K562 (cell line): ENCODE measurements around the gene KRT25. TPM values are rescaled to one million over a fixed set of nuclear protein-coding genes. Genes with fewer than 3 reads are reported as not detected.

Experiments
- ATAC-seq: fragments of 200-7000 bp; cut with Tn5 transposase; 3 replicates; pipeline ENCODE4 v1.9.1; 2020; ENCODE audit warnings: moderate library complexity
- BruUV-seq: library from RNA; stranded (reverse); fragments of 400-500 nt; replicated peaks from 2 replicates; lab custom pipeline; 2021; lab: Mats Ljungman, UMichigan
- CTCF ChIA-PET: fragments of 300-600 bp; formaldehyde crosslinking; extraction: SDS; loops from one replicate; lab custom pipeline; 2021; ENCODE audit warnings: low intra/inter-chr PET ratio; lab: Yijun Ruan, JAX
- POLR2A ChIA-PET: fragments of 300-600, 350-650 bp; sonication (Branson Sonifier 250); formaldehyde crosslinking; extraction: SDS; loops from one replicate; lab custom pipeline; 2021; ENCODE audit warnings: antibody characterized with exemption, inconsistent platforms; lab: Yijun Ruan, JAX
- DNase-seq, 4 experiments: peaks; one replicate each; pipeline versions ENCODE4 v3.0.0 to v3.0.0-alpha.2; 2011 to 2018; ENCODE audit warnings: low spot score in 3 of 4, mixed read lengths in 3 of 4; ENCODE audit errors: extremely low read depth in 1 of 4
- FAIRE-seq: peaks from 2 replicates; lab custom pipeline; 2011; peaks lifted over from hg19 to GRCh38; lab: Jason Lieb, UNC
- H2AFZ ChIP-seq: 2 replicates; pipeline ENCODE4 v1.6.0; 2011; ENCODE audit warnings: low read depth, low read length, control low read depth, inconsistent platforms
- H3K27ac ChIP-seq: fragments of 200-600 bp; 3 replicates; pipeline ENCODE4 v1.8.0; 2011; ENCODE audit warnings: low read depth, mild to moderate bottlenecking, control low read depth, inconsistent platforms, low read length, moderate library complexity, mixed read lengths; ENCODE audit errors: extremely low read depth
- H3K27me3 ChIP-seq, 2 experiments: fragments of 300-600 bp in 1 of 2; 2 replicates in 1 of 2; 3 replicates in 1 of 2; pipeline versions ENCODE4 v1.6.0 to v1.8.0; 2011; ENCODE audit warnings: inconsistent platforms in 2 of 2, low read length in 2 of 2, mild to moderate bottlenecking in 1 of 2, mixed read lengths in 1 of 2, moderate library complexity in 1 of 2; ENCODE audit not compliant: control insufficient read depth in 2 of 2, insufficient read depth in 2 of 2
- H3K36me3 ChIP-seq: fragments of 300-600 bp; 3 replicates; pipeline ENCODE4 v1.8.0; 2011; ENCODE audit warnings: mild to moderate bottlenecking, low read length, inconsistent platforms; ENCODE audit not compliant: control insufficient read depth, insufficient read depth
- H3K4me1 ChIP-seq, 2 experiments: fragments of 200-600 bp in 1 of 2; replicated peaks in 1 of 2; 2 replicates in 1 of 2; 3 replicates in 1 of 2; pipeline versions ENCODE4 v1.5.1 to v1.8.0; 2011; ENCODE audit warnings: inconsistent platforms in 2 of 2, low read length in 2 of 2, mild to moderate bottlenecking in 1 of 2, mixed read lengths in 1 of 2, moderate library complexity in 1 of 2; ENCODE audit not compliant: control insufficient read depth in 2 of 2, insufficient read depth in 2 of 2
- H3K4me2 ChIP-seq: 2 replicates; pipeline ENCODE4 v1.6.1; 2011; ENCODE audit warnings: low read length, control low read depth, inconsistent platforms, mixed read lengths; ENCODE audit not compliant: insufficient read depth
- H3K4me3 ChIP-seq: fragments of 200-600 bp; sonication (generic), shearing (Covaris generic); 2 replicates; pipeline ENCODE4 v1.5.1; 2016; ENCODE audit warnings: control low read depth, inconsistent platforms
- H3K79me2 ChIP-seq: fragments of 200-600 bp; 3 replicates; pipeline ENCODE4 v1.8.0; 2011; ENCODE audit warnings: low read length, inconsistent platforms; ENCODE audit not compliant: control insufficient read depth, insufficient read depth
- H3K9ac ChIP-seq, 2 experiments: 2 replicates each; pipeline versions ENCODE4 v1.6.0 to v1.6.1; 2011; ENCODE audit warnings: low read depth in 2 of 2, low read length in 2 of 2, control low read depth in 1 of 2, inconsistent platforms in 1 of 2, mild to moderate bottlenecking in 1 of 2, mixed read lengths in 1 of 2; ENCODE audit not compliant: insufficient read depth in 1 of 2
- H3K9me1 ChIP-seq: one replicate; pipeline ENCODE4 v1.6.0; 2011; ENCODE audit warnings: inconsistent platforms, mild to moderate bottlenecking, low read length, moderate library complexity; ENCODE audit not compliant: control insufficient read depth, insufficient read depth
- H3K9me3 ChIP-seq: replicated peaks from 2 replicates; pipeline ENCODE4 v1.5.1; 2011; ENCODE audit warnings: low read depth, low read length, inconsistent platforms; ENCODE audit not compliant: control insufficient read depth, insufficient read depth
- H4K20me1 ChIP-seq: replicated peaks from 2 replicates; pipeline ENCODE4 v1.6.1; 2011; ENCODE audit warnings: low read length, inconsistent platforms, mixed read lengths; ENCODE audit not compliant: control insufficient read depth, insufficient read depth
- ASH1L ChIP-seq: fragments of 450-650 bp; IDR thresholded peaks from 2 replicates; pipeline ENCODE4 v1.6.1; 2018; ENCODE audit warnings: borderline replicate concordance, mild to moderate bottlenecking, low read depth; ENCODE audit not compliant: partially characterized antibody
- ESRRB ChIP-seq: fragments of 250-450 bp; sonication (Bioruptor Pico); IDR thresholded peaks from 2 replicates; pipeline ENCODE4 v1.5.0; 2020; ENCODE audit warnings: mild to moderate bottlenecking, moderate library complexity, borderline replicate concordance
- HOXB6 ChIP-seq: fragments of 250-450 bp; sonication (Bioruptor Pico); IDR thresholded peaks from 2 replicates; pipeline ENCODE4 v1.5.1; 2022; ENCODE audit warnings: mild to moderate bottlenecking, borderline replicate concordance
- KAT7 ChIP-seq: sonication (generic); formaldehyde crosslinking; IDR thresholded peaks from 2 replicates; pipeline ENCODE4 v1.8.0; 2022; ENCODE audit warnings: missing genetic modification reagents, mild to moderate bottlenecking, borderline replicate concordance
- MCM5 ChIP-seq: fragments of 450-650 bp; IDR thresholded peaks from 2 replicates; pipeline ENCODE4 v1.6.1; 2016; ENCODE audit warnings: low read depth
- MEIS2 ChIP-seq: fragments of 450-650 bp; IDR thresholded peaks from 2 replicates; pipeline ENCODE4 v1.6.1; 2014; ENCODE audit warnings: mild to moderate bottlenecking; ENCODE audit not compliant: partially characterized antibody
- PHB ChIP-seq: fragments of 250-450 bp; sonication (Bioruptor Pico); IDR thresholded peaks from 2 replicates; pipeline ENCODE4 v1.5.0; 2021
- ZNF124 ChIP-seq: sonication (generic); formaldehyde crosslinking; IDR thresholded peaks from 2 replicates; pipeline ENCODE4 v1.8.1; 2022; ENCODE audit warnings: missing genetic modification reagents
- ZNF184 ChIP-seq: sonication (generic); formaldehyde crosslinking; IDR thresholded peaks from 2 replicates; pipeline ENCODE4 v1.5.0; 2020; ENCODE audit warnings: missing genetic modification reagents
- ZNF212 ChIP-seq: fragments of 450-650 bp; formaldehyde crosslinking; IDR thresholded peaks from 2 replicates; pipeline ENCODE4 v1.4.0; 2020; ENCODE audit warnings: mild to moderate bottlenecking
- ZNF274 ChIP-seq: IDR thresholded peaks from 2 replicates; pipeline ENCODE4 v1.6.1; 2011; ENCODE audit warnings: low read depth, mild to moderate bottlenecking, low read length, moderate library complexity, borderline replicate concordance
- ZNF699 ChIP-seq: fragments of 250-450 bp; sonication (Bioruptor Pico); IDR thresholded peaks from 2 replicates; pipeline ENCODE4 v1.8.0; 2021; ENCODE audit warnings: mild to moderate bottlenecking, moderate library complexity; ENCODE audit not compliant: insufficient replicate concordance
- WGBS: fragments of 100-300 bp; shearing (Covaris generic); methylation state at CpG from one replicate; pipeline ENCODE4 v1.1.6; 2016; ENCODE audit warnings: low coverage, mixed read lengths; ENCODE audit not compliant: insufficient coverage; ENCODE audit errors: missing lambda C conversion rate; 5-methylcytosine and 5-hydroxymethylcytosine counted together
- in situ Hi-C: fragments of 300-500 bp; cut with MboI; formaldehyde crosslinking; loops from 4 replicates; pipeline ENCODE4 v1.15.0; 2018; ENCODE audit warnings: inconsistent platforms, mixed read lengths
- intact Hi-C: fragments of 100-400 bp; cut with micrococcal nuclease; formaldehyde crosslinking; loops from 2 replicates; pipeline ENCODE4 v1.14.2; 2022
- polyA plus RNA-seq, 8 experiments: library from polyadenylated mRNA; depleted of rRNA in 4 of 8; stranded (reverse) in 5 of 8; unstranded in 3 of 8; fragments of >200 nt; fragmentation: Nextera tagmentation in 2 of 8; fragmentation: Illumina TruSeq in 1 of 8; extraction: Ambion mirVana in 2 of 8; extraction: Trizol in 1 of 8; gene quantifications; 2 replicates each; pipeline versions ENCODE4 v1.2.1 to v1.2.3, GENCODE V29; 2011 to 2014; ENCODE audit warnings: inconsistent platforms in 1 of 8, missing spikeins in 1 of 8
- total RNA-seq, 7 experiments: library from RNA; depleted of rRNA in 6 of 7; stranded (reverse); fragments of >200 nt in 6 of 7; fragmentation: Illumina TruSeq in 2 of 7; extraction: Trizol in 2 of 7; gene quantifications; 2 replicates each; pipeline versions ENCODE4 v1.2.1 to v1.2.3, GENCODE V29; 2011 to 2021; ENCODE audit warnings: low replicate concordance in 1 of 7
- TF ChIP-seq, protein P1 (sequence below): conservative IDR thresholded peaks from 2 replicates; pipeline ENCODE4 v1.6.1; 2011; ENCODE audit warnings: low read depth, mild to moderate bottlenecking, low read length; ENCODE audit not compliant: control insufficient read depth
- TF ChIP-seq, protein P2 (sequence below): fragments of 450-650 bp; formaldehyde crosslinking; conservative IDR thresholded peaks from 2 replicates; pipeline ENCODE4 v1.4.0; 2022; ENCODE audit warnings: mild to moderate bottlenecking, missing genetic modification characterization
- TF ChIP-seq, protein P3 (sequence below): fragments of 250-450 bp; sonication (Bioruptor Pico); IDR thresholded peaks from 2 replicates; pipeline ENCODE4 v1.4.0; 2020; ENCODE audit warnings: mild to moderate bottlenecking
- TF ChIP-seq, protein P4 (sequence below): IDR thresholded peaks from 2 replicates; pipeline ENCODE4 v1.6.1; 2011; ENCODE audit warnings: borderline replicate concordance, low read depth, mild to moderate bottlenecking, moderate library complexity, low read length; ENCODE audit not compliant: insufficient read depth, poor library complexity, severe bottlenecking

Gene KRT25
- total and polyA plus RNA-seq, 9 of the 15 experiments (the other 6 are each of a cell fraction or from before 2014, with no cell fraction given), result not detected

DNA sequence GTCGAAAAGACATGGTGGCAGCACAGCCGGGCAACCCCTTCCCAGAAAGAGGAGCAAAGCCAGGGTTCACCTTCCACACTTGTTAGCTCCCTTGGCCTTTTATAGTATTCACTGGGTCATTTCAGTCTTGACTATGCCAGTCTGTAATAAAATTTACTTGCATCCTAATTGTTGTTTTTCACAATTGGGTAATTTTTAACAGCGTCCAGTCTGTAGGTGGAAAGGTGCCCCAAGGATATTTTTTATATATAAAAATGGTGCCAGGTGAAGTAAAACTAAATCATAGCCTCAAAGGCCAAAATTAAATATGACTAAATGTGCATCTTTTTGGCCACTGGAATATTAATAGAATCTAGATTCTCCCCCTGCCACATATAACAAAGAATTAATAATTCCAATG is 17.0 kb upstream of the KRT25 start, which contains the start of gene KRT26:
KRT26 (minus strand) TSS at position 101 of the 400 bp plus-strand sequence; CDS start at position 13, 88 bp downstream.
- intact Hi-C loops (no loop called here), in situ Hi-C loops (no loop called here)
- Histone ChIP-seq H3K9ac (no peak within 1 kb of the TSS), H3K4me1 (no peaks in the 10 kb centered on the region), H3K9me3 (no peaks in the 10 kb centered on the region), H3K4me3 (no peak within 1 kb of the TSS), H3K9me1 (no peaks in the 10 kb centered on the region), H3K27me3 (peaks cover 0 to 12% of the 10 kb centered on the region in 2 experiments; a peak in 4 of 5 replicates), H3K79me2 (no peaks in the 10 kb centered on the region), H4K20me1 (no peaks in the 10 kb centered on the region), H3K27ac (no peak within 1 kb of the TSS), H3K4me2 (no peak within 1 kb of the TSS), H3K36me3 (no peaks in the 10 kb centered on the region), H2AFZ (no peak within 1 kb of the TSS)
- BruUV-seq, result no TSS peak
- TF ChIP-seq, protein P1, sequence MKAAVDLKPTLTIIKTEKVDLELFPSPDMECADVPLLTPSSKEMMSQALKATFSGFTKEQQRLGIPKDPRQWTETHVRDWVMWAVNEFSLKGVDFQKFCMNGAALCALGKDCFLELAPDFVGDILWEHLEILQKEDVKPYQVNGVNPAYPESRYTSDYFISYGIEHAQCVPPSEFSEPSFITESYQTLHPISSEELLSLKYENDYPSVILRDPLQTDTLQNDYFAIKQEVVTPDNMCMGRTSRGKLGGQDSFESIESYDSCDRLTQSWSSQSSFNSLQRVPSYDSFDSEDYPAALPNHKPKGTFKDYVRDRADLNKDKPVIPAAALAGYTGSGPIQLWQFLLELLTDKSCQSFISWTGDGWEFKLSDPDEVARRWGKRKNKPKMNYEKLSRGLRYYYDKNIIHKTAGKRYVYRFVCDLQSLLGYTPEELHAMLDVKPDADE, result no peak
- TF ChIP-seq ZNF212 (CRISPR knock-in tag) (no peak), MCM5 (no peak), ZNF274 (no peak), KAT7 (CRISPR knock-in tag) (no peak), ZNF124 (no peak), MEIS2 (no peak), ZNF699 (CRISPR knock-in tag) (no peak), ASH1L (no peak), ESRRB (CRISPR knock-in tag) (no peak), PHB (CRISPR knock-in tag) (no peak), ZNF184 (CRISPR knock-in tag) (no peak), HOXB6 (CRISPR knock-in tag) (no peak)
- TF ChIP-seq, protein P2, sequence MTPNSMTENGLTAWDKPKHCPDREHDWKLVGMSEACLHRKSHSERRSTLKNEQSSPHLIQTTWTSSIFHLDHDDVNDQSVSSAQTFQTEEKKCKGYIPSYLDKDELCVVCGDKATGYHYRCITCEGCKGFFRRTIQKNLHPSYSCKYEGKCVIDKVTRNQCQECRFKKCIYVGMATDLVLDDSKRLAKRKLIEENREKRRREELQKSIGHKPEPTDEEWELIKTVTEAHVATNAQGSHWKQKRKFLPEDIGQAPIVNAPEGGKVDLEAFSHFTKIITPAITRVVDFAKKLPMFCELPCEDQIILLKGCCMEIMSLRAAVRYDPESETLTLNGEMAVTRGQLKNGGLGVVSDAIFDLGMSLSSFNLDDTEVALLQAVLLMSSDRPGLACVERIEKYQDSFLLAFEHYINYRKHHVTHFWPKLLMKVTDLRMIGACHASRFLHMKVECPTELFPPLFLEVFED (CRISPR knock-in tag), result no peak
- TF ChIP-seq, protein P3, sequence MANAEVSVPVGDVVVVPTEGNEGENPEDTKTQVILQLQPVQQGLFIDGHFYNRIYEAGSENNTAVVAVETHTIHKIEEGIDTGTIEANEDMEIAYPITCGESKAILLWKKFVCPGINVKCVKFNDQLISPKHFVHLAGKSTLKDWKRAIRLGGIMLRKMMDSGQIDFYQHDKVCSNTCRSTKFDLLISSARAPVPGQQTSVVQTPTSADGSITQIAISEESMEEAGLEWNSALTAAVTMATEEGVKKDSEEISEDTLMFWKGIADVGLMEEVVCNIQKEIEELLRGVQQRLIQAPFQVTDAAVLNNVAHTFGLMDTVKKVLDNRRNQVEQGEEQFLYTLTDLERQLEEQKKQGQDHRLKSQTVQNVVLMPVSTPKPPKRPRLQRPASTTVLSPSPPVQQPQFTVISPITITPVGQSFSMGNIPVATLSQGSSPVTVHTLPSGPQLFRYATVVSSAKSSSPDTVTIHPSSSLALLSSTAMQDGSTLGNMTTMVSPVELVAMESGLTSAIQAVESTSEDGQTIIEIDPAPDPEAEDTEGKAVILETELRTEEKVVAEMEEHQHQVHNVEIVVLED (CRISPR knock-in tag), result no peak
- TF ChIP-seq, protein P4, sequence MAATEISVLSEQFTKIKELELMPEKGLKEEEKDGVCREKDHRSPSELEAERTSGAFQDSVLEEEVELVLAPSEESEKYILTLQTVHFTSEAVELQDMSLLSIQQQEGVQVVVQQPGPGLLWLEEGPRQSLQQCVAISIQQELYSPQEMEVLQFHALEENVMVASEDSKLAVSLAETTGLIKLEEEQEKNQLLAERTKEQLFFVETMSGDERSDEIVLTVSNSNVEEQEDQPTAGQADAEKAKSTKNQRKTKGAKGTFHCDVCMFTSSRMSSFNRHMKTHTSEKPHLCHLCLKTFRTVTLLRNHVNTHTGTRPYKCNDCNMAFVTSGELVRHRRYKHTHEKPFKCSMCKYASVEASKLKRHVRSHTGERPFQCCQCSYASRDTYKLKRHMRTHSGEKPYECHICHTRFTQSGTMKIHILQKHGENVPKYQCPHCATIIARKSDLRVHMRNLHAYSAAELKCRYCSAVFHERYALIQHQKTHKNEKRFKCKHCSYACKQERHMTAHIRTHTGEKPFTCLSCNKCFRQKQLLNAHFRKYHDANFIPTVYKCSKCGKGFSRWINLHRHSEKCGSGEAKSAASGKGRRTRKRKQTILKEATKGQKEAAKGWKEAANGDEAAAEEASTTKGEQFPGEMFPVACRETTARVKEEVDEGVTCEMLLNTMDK, result no peak
- FAIRE-seq (no peak), ATAC-seq (no peak), DNase-seq (no peak)
- CTCF ChIA-PET, result interaction anchor here (0.6 kb wide), 1 partner anchor 25 kb away, joined by 3 read pairs; no protein-coding TSS in a partner anchor
- WGBS, result 0% methylated on average over 3 of the region's 3 CpGs
- POLR2A ChIA-PET, result no interaction called here
